HG03565 (cell line): Measurements from ENCODE around the gene CKB.
A peak's percentile ranks its signal among the peaks of the same experiment; 100 is the strongest.

Experiments used
- ATAC-seq: cut with Tn5 transposase; IDR thresholded peaks from one replicate; pipeline ENCODE4 v1.9.1; 2021; ENCODE audit warnings: mild to moderate bottlenecking, moderate library complexity; ENCODE audit not compliant: unreplicated experiment

The CKB gene

DNA sequence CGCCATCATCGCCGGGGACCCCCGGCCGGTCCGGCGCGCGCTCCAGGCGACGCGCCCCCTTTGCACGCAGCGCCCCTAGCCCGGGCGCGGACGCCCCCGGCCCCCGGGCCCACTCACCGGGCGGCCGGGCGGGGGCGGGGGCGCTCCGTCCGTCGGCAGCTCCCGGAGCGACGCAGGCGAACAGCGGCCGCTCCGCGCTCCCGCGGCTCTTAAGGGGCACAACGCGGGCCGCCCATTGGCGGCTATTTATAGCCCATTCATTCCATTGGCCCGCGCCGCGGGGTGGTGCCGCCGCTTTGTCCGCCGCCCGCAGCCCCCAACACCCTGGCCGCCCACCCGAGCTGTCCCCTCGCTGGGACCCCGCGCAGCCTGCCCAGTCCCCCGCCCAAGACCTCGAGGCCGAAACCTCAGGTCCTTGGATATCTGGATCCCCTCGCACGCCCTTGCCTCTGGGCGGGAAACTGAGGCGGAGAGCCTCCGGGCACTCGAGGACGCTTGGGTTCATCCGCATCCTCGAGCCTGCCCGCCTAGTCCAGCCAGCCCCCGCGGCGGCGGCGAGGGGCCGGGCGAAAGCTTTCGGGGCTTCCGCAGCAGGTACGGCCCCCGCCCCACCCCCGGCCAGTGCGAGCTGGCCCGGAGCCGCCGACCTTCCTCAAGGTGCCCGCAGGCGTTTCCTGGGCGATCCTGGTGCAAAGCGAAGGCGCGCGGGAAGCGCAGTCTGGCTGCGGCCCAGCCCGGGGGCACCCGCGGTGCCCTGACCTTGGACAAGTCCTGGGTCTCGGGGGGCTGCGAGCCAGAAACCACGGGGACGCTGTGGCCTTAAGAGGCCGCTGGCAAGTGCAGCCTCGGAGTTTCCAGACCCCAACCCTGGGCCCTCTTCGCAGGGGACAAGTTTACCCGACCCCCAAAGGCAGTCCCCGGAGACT lies at the start of gene CKB:
TSS of gene CKB (minus strand) at position 182 of the 926 bp plus-strand sequence. CDS start 337 bp downstream, outside the sequence.
- no peak for ATAC-seq

DNA sequence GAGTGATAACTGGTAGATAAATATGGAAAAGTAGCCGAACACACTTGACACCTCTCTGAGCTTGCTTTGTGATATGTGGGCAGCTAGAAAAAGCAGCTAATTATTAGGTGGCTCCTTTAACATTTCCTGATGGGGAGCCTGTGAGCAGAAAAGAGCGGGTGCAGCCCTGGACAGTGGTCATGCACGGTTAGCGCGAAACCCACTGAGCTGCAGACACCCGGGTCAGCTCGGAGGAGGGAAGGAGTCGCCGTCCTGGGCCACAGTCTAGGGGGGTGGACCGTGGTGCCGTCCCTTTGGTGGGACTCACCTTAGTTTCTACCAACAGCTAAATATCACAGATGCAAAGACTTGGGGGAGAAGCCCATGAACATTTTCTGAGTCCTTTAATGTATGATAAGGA lies 46.8 kb upstream of the CKB start:
- no peak for ATAC-seq

DNA sequence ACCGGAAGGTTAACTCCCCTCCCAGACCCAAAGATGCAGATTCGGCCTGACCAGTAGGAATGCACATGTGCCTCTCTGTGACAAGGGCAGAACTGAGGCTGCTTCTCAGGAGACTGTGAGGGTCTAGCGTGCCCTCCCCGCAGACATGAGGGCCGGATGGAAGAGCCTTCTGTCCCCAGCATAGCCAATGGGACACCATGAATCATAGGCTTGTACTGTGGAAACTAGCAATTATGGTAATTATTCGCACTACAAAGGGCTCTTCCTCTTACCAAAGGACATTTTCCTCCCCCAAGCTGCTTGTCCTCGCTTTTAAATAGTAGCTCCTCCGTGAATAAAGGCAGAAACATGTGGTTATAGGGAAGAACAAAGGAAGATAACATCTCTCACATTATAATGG lies 46.3 kb upstream of the CKB start:
- no peak for ATAC-seq

DNA sequence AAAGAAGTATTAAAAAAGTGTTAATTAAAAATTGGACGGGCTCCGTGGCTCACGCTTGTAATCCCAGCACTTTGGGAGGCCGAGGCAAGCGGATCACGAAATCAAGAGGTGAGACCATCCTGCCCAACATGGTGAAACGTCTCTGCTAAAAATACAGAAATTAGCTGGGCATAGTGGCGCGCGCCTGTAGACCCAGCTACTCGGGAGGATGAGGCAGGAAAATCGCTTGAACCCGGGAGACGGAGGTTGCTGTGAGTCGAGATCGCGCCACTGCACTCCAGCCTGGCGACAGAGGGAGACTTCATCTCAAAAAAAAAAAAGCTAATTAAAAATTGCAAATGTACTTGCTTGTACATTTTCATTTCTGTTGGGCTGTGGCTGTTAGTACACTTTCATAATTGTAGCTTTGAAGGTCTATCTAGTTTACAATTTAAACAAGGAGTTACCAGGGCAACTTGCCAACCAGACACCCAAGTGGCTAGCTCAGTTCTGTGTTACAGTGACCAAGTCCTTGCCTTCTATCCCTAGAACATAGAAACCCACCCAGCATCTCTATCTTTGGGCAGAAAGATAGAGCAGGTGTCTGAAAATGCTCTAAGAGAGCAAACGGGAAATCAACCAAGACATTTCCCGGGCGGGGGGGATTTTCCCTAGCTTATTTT lies 41.3 kb upstream of the CKB start:
- no peak for ATAC-seq

DNA sequence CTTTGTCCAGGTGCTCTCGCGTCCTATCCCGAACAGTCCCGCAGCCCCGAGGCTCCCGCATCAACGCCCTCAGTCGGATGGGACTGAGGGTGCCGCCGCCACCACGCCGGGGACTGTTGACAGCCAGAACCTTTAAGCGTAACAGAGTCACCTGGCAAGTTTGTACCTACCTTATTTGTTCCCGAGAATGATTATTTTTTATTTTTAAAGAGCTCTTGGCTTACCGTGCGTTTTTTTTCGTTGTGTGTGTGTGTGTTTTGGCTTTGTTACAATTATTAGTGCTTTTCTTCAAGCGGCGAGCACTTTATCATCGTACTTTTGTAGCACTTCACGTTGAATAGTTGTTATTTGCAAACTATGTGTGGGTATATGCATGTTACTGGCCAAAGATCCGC lies 40.6 kb upstream of the CKB start:
- no peak for ATAC-seq

DNA sequence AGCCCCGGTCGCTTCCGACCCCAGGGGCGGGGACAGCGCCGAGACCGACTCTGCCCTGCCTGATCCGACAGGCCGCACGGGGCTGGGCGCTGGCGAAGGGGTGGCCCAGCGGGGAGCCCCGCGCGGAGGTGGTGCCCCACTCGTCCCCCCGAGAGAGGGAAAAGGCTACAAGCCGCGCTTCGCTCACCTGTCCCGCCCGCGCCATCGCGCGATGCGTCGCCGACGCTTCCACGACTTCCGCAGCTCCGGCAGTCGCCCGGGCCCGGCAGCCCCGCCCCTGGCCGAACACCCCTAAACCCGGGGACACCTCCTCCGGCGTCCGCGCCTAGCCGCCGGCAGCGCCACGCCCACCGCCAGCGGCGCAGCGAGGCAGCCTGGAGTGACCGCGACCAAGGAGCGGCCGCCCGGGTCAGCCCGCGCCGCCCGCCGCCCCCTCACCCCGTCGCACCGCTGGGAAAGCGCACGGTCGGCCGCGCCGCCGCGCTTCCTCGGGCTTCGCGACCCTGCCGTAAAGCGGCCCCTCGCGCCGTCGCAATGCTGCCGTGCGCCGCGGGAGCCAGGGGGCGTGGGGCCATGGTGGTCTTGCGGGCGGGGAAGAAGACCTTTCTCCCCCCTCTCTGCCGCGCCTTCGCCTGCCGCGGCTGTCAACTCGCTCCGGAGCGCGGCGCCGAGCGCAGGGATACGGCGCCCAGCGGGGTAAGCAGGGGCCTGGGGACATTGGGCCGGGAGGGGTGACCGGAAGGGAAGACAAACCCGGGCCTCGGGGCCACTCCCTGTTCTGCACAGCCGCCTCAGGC lies 40.0 kb upstream of the CKB start, which contains the start of the genes BAG5 and COA8:
TSS of gene BAG5 (minus strand) at position 229 of the 797 bp plus-strand sequence. CDS start 1,493 bp downstream, outside the sequence.
TSS of gene COA8 (plus strand) at position 532 of the 797 bp plus-strand sequence. CDS start at position 574, 42 bp downstream.
- peak; percentile 72 for ATAC-seq

DNA sequence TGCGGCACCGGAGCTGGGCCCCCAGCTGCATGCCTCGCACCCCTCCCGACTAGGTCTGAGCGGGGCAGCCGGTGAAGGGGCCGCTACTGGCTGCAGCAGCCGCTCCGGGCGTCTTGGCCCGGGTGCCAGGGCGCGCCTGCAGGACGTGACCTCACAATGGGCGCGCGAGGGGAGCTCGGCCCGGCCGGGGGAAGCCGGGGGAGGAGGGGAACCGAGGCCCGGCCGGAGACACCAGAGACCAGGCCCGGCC lies 39.5 kb upstream of the CKB start:
- peak; percentile 12 for ATAC-seq

DNA sequence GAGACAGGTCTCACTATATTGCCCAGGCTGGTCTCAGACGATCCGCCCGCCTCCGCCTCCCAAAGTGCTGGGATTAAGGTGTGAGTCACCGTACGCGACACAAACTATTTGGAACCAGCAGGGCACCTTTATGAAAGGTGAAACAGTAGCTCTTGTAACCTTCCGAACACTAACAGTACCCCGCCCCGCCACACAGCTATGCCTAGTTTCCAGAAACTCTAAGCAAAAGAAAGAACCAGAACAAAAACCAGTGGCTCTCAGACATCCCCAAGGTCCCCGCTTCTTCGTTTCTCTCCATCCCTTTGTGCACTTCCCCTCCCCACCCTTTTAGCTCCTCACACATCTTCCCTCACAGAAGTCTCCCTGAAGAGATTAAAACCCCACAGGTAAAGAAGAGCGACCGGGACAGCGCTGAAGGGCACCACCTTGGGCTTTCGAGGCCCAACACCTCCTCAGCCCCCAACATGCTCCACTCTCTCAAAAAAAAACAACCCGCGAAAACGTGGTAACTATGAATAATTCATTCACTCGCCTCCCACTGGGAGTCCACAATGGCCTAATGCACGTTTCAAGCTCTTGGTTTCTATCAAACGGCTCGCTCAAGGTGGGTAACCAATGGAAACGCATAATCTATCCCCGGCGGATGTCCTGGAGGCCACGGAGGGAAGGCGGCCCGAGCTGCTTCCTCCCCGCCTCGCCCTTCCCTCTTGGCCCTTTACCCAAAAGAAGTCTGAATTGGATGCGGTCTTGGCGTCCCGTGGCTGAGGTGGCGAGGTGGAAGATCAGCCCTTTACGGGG lies 39.0 kb upstream of the CKB start:
- ATAC-seq: peak; percentile 8

DNA sequence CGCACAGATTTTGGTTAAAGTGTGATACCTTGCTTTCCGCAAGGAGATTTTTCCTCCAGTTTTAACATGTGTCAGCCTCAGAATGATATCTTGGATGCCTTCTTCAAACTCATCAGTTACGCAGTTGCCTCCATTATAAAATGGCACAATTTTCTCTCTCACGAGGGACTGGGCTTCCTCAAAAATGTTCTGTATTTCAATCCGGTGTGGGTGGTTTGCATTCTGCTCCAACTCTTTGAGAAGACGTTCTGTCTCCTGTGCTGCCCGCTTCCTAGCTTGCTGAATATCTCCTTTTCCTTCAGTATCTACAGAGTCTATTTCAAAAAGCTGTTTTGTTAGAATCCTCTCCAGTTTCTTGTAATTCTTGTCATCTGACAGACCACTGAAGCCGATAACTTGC lies 38.1 kb upstream of the CKB start:
- ATAC-seq: no peak

DNA sequence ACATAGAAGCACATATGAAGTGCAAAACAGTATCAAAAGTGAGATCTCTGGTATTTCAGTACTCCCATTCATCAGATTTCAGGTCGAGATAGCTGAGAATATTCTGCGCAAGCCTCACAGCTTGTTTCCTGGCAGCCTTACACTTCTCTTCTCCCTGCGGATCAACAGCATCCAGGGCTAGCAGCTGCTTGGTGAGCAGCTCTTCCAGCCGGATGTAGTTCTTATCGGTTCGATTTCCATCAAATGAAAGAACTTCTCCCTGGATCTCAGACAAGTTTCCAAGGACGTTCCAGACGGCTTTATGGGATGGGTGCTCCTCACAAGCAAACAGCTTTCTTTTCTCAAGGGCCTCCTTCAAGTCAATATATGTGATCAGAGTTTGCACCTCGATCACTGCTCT lies 37.1 kb upstream of the CKB start:
- no peak for ATAC-seq

DNA sequence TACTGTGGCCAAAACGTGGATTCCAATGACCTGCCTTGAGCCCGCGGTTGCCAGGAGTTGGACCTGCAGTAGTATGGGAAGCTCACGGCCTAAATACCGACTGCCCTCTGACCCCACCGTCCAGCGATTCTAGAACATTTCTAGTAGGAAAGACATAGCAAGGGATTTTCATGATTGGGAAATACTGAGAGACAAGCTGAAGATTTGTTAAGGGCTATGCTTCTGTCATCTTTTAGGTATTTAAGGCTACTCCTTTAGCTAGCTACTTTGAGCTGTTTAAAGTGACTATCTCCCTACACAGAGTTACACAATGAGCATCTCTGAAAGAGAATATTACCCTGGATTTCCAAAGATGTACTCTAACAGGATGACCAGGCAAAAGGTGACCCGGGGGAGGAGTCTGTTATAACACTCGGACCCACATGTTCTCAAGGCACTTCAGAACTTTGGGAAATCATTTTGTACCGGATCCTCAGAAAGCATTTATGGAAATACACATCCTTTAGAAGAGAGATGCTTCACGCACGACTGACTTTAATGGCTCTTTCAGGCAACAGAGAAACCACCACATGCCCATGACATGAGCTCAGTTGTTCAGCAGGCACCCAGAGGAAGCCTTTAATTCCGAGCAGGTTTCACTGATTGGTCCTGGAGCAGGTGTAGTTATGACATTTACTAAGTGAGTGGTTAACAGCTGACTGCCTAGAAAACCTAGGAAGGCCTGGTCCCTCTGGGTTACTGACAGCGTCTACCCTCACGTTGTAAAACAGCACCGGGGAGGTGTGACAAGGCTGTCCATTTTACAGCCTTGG lies 35.6 kb upstream of the CKB start:
- ATAC-seq: no peak

DNA sequence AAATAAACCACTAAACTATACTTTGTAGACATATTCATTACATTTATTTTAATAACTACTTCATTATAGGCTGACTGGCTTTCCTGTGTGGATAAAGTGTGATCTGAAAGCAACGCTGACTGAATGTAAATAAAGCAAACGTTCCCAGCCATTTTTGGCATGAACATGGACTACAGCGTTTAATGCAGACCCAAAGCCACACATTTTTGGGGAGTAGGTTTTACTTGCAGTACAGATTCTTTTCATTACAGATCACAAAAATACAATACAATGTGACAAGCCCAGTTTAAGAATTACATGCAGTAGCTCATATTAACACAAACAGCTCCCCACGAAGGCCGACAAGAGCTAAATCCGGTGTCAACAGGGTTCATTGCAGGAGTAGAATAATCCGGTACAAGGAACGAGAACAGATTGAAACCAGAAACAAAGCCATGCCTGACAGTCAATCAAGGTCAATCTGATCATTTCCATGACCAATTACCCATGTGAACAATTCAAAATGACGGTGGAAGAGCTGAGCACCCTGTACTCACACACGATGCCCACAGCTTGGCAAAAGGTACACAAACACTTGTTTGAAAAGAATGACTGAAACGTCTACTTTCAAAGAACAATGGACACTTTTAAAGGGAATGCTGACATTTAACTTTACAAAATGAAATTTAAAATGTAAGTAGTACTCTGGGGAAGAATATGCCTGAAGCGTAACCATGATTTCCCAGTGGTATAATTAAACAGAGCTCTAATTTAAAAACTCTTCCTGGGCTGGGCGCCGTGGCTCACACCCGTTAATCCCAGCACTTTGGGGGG lies 34.5 kb upstream of the CKB start:
- ATAC-seq: no peak

DNA sequence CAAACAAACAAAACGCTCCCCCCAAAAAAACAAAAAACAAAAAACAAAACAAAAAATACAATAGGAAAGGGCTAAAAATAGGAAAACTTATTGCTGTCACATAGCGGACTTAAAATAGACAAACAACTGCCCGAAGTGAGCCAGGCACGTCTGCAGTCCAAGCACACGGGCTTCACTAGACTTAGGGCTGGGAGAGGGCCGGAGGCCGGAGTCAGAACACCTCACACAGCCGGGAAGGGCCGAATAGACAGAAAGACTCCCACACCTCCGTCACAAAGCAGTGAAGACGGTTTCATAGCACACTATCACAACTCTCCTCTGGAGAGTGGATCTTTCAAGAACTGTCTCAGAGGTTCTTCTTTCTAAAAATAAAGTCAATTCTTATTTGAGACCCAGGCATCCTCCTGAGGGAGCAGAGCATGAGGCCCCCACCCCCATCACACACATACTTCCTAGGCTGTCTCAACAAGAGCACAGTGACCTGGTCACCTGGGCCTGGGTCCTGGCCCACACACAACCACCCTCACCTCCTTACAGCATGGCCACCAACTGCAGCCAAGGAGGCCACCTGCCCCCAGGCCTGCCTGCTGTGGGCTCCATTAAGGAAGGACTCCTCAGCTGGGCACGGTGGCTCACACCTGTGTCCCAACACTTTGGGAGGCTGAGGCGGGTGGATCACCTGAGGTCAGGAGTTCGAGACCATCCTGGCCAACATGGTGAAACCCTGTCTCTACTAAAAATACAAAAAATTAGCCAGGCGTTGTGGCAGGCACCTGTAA lies 33.1 kb upstream of the CKB start:
- no peak for ATAC-seq

DNA sequence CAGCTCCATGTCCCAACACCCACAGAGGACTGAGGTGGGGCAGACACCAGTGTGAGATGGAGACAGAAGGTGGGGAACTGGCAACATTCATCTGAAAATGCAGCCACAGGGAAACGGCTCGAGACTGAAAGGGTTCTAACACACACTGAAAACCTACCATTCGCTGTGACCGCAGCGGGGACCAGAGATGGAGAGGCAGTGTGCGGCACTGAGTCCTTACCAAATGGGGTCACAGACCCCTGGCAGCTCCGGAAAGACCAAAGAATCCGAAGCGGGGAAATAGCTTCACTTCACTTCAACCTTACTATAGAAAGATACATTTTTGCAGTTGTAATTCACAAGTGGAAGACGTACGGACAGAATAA lies 30.2 kb upstream of the CKB start:
- no peak for ATAC-seq

DNA sequence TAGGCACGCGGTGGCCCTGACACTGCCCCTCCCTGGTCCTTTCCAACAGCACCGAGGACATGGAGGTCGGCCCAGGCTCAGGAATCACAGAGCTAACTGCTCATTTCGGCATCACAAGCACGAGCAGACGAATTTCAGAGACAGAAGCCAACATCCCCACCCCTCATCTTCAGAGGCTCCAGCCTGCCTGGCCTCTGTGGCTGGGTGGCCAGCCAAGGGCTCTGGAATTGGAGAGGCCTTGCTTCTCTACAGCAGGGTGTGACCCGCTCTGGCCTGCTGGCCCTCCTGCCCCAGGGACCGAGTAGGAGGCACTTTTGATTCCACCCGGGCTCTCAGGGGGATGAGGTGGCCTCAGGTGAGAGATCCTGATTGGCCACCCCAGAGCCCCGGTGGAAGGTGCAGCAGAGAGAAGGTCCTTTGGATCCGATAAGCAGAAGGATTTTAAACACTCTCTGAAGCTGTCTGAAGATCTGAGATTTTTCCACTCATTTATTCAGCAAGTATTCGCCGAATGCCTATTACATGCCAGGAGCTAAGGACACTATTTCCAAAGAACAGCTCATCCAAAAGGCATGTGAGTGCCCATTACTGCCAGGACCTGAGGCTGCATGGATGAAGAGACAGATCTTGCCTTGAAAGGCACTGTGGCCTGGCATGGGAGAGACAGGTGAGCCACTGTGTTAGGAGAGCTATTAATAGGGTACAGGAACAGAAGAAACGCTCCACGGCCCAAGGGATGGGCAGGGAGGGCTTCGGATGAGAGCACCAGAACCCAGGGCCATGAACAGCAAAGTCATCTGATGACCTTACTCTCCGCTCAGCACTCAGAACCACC lies 29.6 kb upstream of the CKB start:
- no peak for ATAC-seq

DNA sequence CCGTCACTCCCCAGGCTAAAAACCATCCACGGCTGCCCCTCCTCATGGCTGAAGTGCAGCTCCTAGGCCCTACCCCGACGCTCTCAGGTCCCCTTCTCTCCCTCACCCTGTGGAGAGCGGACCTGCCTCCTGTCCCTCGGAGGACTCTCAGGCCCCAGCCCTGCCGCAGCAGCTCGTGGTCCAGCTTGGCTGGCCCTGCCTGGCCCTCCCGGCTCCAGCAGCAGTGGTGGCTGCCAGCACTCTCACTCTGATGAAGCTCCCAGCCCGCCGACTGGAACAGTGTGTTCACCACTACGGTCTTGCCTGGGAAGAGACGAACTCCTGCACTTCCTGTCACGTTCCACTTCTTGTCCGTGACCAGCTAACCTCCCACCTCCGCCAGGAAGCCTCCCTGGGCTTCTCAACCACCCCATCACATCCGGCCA lies 28.7 kb upstream of the CKB start:
- no peak for ATAC-seq
